Measurements from ENCODE around the gene TIFAB.

TIFAB gene

GRCh38 chr5:135492319-135492626, 40.1 kb upstream of the TIFAB start:
- no peak for TF ChIP-seq CTCF (IDR thresholded peaks at IDR 0.05; ENCODE audit: extremely low read depth, insufficient read depth, missing control alignments)

GRCh38 chr5:135491552-135492318, 39.6 kb upstream of the TIFAB start:
- no peak for TF ChIP-seq CTCF (IDR thresholded peaks at IDR 0.05; ENCODE audit: extremely low read depth, insufficient read depth, missing control alignments)
- in situ Hi-C loops (cut with MboI; ENCODE audit: low pct_unique_long_range_greater_than_20kb, low sequenced_read_pairs, unreplicated experiment) = no loop called here
- no peak for DNase-seq (ENCODE audit: low spot score)

More at GRCh38 chr5:135492319-135492626, 40.1 kb upstream of the TIFAB start:
- no peak for DNase-seq (ENCODE audit: low spot score)
- in situ Hi-C loops (cut with MboI; ENCODE audit: low pct_unique_long_range_greater_than_20kb, low sequenced_read_pairs, unreplicated experiment) = no loop called here

- in situ Hi-C loops (cut with MboI; ENCODE audit: low pct_unique_long_range_greater_than_20kb, low sequenced_read_pairs, unreplicated experiment) = no loop called here
- DNase-seq (ENCODE audit: low spot score) = no peak
- no peak for TF ChIP-seq CTCF (IDR thresholded peaks at IDR 0.05; ENCODE audit: extremely low read depth, insufficient read depth, missing control alignments)
These were observed 38.9 kb upstream of the TIFAB start for GRCh38 chr5:135491038-135491551.

- in situ Hi-C loops (cut with MboI; ENCODE audit: low pct_unique_long_range_greater_than_20kb, low sequenced_read_pairs, unreplicated experiment) = no loop called here
- no peak for DNase-seq (ENCODE audit: low spot score)
- TF ChIP-seq CTCF (IDR thresholded peaks at IDR 0.05; ENCODE audit: extremely low read depth, insufficient read depth, missing control alignments) = no peak
These were observed 38.3 kb upstream of the TIFAB start for GRCh38 chr5:135490245-135491037.

GRCh38 chr5:135489466-135490244, 37.5 kb upstream of the TIFAB start:
- no peak for DNase-seq (ENCODE audit: low spot score)
- TF ChIP-seq CTCF (IDR thresholded peaks at IDR 0.05; ENCODE audit: extremely low read depth, insufficient read depth, missing control alignments) = no peak
- in situ Hi-C loops (cut with MboI; ENCODE audit: low pct_unique_long_range_greater_than_20kb, low sequenced_read_pairs, unreplicated experiment) = no loop called here

- DNase-seq (ENCODE audit: low spot score) = no peak
- in situ Hi-C loops (cut with MboI; ENCODE audit: low pct_unique_long_range_greater_than_20kb, low sequenced_read_pairs, unreplicated experiment) = no loop called here
- TF ChIP-seq CTCF (IDR thresholded peaks at IDR 0.05; ENCODE audit: extremely low read depth, insufficient read depth, missing control alignments) = no peak
These were observed 36.7 kb upstream of the TIFAB start for GRCh38 chr5:135488727-135489465.

All from GM13977 (cell line).